Skeletal muscle satellite cell (primary cell): ENCODE results near the gene LONP2.

Experiments used
- H3K27me3 ChIP-seq: 2 replicates; pipeline ENCODE4 v1.7.0; 2013; ENCODE audit warnings: low read length; ENCODE audit not compliant: control insufficient read depth, insufficient read depth
- H3K36me3 ChIP-seq: 2 replicates; pipeline ENCODE4 v1.7.0; 2013; ENCODE audit warnings: mild to moderate bottlenecking, control low read depth, low read length; ENCODE audit not compliant: insufficient read depth
- H3K4me1 ChIP-seq: 2 replicates; pipeline ENCODE4 v1.7.0; 2013; ENCODE audit warnings: low read length; ENCODE audit not compliant: control insufficient read depth, insufficient read depth
- H3K4me2 ChIP-seq: 2 replicates; pipeline ENCODE4 v1.7.0; 2013; ENCODE audit warnings: mild to moderate bottlenecking, low read length
- H3K4me3 ChIP-seq: 2 replicates; pipeline ENCODE4 v1.7.0; 2013; ENCODE audit warnings: low read length
- H3K9ac ChIP-seq: 2 replicates; pipeline ENCODE4 v1.7.0; 2013; ENCODE audit warnings: mild to moderate bottlenecking, low read depth, low read length, moderate library complexity
- H3K9me3 ChIP-seq: replicated peaks from 2 replicates; pipeline ENCODE4 v1.7.0; 2013; ENCODE audit warnings: mild to moderate bottlenecking, control low read depth, low read length

The LONP2 gene

DNA sequence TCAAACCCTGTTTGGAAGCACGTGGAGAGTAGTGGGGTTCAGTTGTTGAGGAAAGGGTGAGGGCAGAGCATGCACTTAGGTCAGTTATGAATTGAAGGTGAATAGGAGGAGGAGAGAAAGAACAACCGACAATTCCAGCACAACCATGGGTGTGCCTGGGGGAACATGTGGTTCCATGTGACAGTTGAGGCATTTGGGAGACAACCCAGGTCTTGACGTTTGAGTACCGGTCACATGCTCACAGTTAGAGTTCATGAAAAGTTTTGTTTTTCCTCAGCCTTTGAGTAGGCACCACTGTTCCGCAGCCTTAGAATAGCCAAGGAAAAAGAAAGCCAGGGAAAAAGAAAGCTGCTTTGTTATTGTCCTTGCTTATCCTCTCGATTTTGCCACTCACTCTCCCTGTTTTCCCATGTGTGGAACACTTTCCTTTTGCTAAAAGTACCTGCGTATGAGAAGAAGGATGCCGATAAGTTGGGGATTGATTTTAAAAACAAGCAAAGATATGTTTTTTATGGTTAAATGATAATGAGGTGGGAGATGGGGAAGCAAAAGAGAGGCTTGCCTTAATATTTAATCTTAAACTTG lies 28.8 kb downstream of the LONP2 start:
- no peaks in the 10 kb centered on the region for H3K9me3 ChIP-seq
- peaks cover 33% of the 10 kb centered on the region for H3K36me3 ChIP-seq
- H3K4me1 ChIP-seq, result peaks cover 4% of the 10 kb centered on the region
- H3K4me2 ChIP-seq, result no peak overlapping the region
- no peak overlapping the region for H3K9ac ChIP-seq
- no peak overlapping the region for H3K4me3 ChIP-seq
- H3K27me3 ChIP-seq, result no peaks in the 10 kb centered on the region

GRCh38 chr16:48274476-48274875 lies 30.4 kb downstream of the LONP2 start:
- H3K36me3 ChIP-seq, result peaks cover 34% of the 10 kb centered on the region
- H3K4me1 ChIP-seq, result peaks cover 4% of the 10 kb centered on the region
- H3K4me3 ChIP-seq, result no peak overlapping the region
- H3K4me2 ChIP-seq, result no peak overlapping the region
- no peaks in the 10 kb centered on the region for H3K9me3 ChIP-seq
- no peak overlapping the region for H3K9ac ChIP-seq
- no peaks in the 10 kb centered on the region for H3K27me3 ChIP-seq

GRCh38 chr16:48276102-48276501 lies 32.0 kb downstream of the LONP2 start:
- H3K36me3 ChIP-seq, result peaks cover 34% of the 10 kb centered on the region
- H3K9me3 ChIP-seq, result no peaks in the 10 kb centered on the region
- H3K9ac ChIP-seq, result no peak overlapping the region
- H3K4me2 ChIP-seq, result no peak overlapping the region
- no peak overlapping the region for H3K4me3 ChIP-seq
- H3K4me1 ChIP-seq, result peaks cover 4% of the 10 kb centered on the region
- no peaks in the 10 kb centered on the region for H3K27me3 ChIP-seq

- Histone ChIP-seq H3K36me3 (peaks cover 27% of the 10 kb centered on the region), H3K9me3 (no peaks in the 10 kb centered on the region), H3K27me3 (no peaks in the 10 kb centered on the region), H3K4me1 (peaks cover 4% of the 10 kb centered on the region), H3K4me3 (no peak overlapping the region), H3K9ac (no peak overlapping the region), H3K4me2 (no peak overlapping the region)
Measured at GRCh38 chr16:48277158-48277557, 33.1 kb downstream of the LONP2 start.

GRCh38 chr16:48279199-48279598 lies 35.1 kb downstream of the LONP2 start:
- Histone ChIP-seq H3K36me3 (peaks cover 24% of the 10 kb centered on the region), H3K9me3 (no peaks in the 10 kb centered on the region)

GRCh38 chr16:48280546-48280945 lies 36.4 kb downstream of the LONP2 start:
- no peaks in the 10 kb centered on the region for H3K9me3 ChIP-seq

More at GRCh38 chr16:48279199-48279598, 35.1 kb downstream of the LONP2 start:
- Histone ChIP-seq H3K4me2 (no peak overlapping the region), H3K4me1 (peaks cover 4% of the 10 kb centered on the region), H3K27me3 (no peaks in the 10 kb centered on the region), H3K9ac (no peak overlapping the region), H3K4me3 (no peak overlapping the region)

DNA sequence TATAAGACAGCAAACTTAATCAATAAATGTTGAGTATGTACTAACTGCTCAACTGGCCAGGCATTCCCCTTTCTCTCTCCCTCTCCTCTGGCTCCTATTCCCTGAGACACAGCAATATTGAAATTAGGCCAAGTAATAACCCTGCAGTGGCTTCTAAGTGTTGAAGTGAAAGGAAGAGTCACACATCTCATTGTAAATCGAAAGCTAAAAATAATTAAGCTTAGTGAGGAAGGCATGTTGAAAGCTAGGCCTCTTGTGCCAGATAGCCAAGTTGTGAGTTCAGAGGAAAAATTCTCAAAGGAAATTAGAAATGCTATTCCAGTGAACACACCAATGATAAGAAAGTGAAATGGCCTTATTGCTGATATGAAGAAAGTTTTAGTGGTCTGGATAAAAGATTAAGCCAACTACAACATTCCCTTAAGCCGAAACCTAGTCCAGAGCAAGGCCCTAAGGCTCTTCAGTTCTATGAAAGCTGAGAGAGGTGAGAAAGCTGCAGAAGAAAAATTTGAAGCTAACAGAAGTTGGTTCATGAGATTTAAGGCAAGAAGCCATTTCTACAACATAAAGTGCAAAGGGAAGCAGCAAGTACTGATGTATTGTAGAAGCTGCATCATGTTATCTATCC lies 38.6 kb downstream of the LONP2 start:
- Histone ChIP-seq H3K4me3 (no peak overlapping the region), H3K27me3 (no peaks in the 10 kb centered on the region), H3K4me1 (no peaks in the 10 kb centered on the region), H3K9ac (no peak overlapping the region), H3K4me2 (no peak overlapping the region), H3K9me3 (no peaks in the 10 kb centered on the region), H3K36me3 (peaks cover 35% of the 10 kb centered on the region)

More at GRCh38 chr16:48280546-48280945, 36.4 kb downstream of the LONP2 start:
- H3K9ac ChIP-seq, result no peak overlapping the region
- H3K27me3 ChIP-seq, result no peaks in the 10 kb centered on the region
- no peak overlapping the region for H3K4me3 ChIP-seq
- peaks cover 23% of the 10 kb centered on the region for H3K36me3 ChIP-seq
- H3K4me2 ChIP-seq, result no peak overlapping the region
- peaks cover 4% of the 10 kb centered on the region for H3K4me1 ChIP-seq

GRCh38 chr16:48284772-48285409 lies 40.8 kb downstream of the LONP2 start:
- Histone ChIP-seq H3K4me3 (no peak overlapping the region), H3K4me2 (no peak overlapping the region), H3K36me3 (peaks cover 36% of the 10 kb centered on the region), H3K9me3 (no peaks in the 10 kb centered on the region), H3K9ac (no peak overlapping the region), H3K4me1 (no peaks in the 10 kb centered on the region), H3K27me3 (no peaks in the 10 kb centered on the region)

DNA sequence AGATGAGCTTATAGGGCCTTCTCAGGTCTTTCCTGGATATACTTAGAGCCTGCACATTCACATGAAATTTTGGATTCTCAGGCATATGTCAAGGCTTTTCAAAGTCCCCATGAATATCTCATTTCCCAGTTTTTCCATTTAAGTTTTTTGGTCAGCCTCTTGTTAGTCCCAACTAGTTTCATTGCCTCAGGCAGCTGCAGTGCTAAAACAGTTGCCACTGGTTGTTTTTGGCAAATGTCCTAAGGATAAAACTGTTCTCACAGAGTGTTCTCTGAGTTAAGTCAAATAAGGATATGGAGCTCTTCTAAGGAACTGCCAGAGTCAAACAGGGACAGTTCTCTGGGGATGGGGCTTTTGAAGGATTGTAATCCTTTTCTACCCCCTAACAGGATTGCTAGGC lies 43.1 kb downstream of the LONP2 start:
- Histone ChIP-seq H3K36me3 (peaks cover 40% of the 10 kb centered on the region), H3K9ac (no peak overlapping the region), H3K4me2 (no peak overlapping the region), H3K27me3 (no peaks in the 10 kb centered on the region), H3K4me1 (peaks cover 4% of the 10 kb centered on the region), H3K4me3 (no peak overlapping the region), H3K9me3 (no peaks in the 10 kb centered on the region)

DNA sequence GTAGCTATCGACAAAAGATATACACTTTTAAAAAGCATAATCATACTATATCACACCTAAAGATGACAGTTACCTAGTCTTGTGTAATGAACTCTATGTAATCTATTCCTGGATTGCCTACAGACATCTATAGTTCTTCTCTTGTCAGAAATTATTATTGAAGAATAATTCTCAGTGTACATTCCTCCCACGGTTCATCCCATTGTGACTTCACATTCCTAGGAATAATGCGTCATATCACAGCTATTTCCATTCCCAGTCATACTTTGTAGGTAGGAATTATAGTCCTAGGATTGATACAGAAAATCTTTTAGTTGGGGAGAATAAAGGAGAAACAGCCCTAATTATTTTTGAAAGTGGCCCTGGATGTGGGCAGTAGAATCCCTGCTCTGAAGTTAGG lies 47.2 kb downstream of the LONP2 start:
- Histone ChIP-seq H3K4me2 (no peak overlapping the region), H3K9me3 (no peaks in the 10 kb centered on the region), H3K36me3 (peaks cover 45% of the 10 kb centered on the region), H3K27me3 (no peaks in the 10 kb centered on the region), H3K4me3 (no peak overlapping the region), H3K9ac (no peak overlapping the region), H3K4me1 (peaks cover 4% of the 10 kb centered on the region)

GRCh38 chr16:48291754-48292153 lies 47.7 kb downstream of the LONP2 start:
- no peak overlapping the region for H3K4me2 ChIP-seq
- H3K9ac ChIP-seq, result no peak overlapping the region
- H3K4me3 ChIP-seq, result no peak overlapping the region

GRCh38 chr16:48292452-48292851 lies 48.4 kb downstream of the LONP2 start:
- Histone ChIP-seq H3K4me1 (peaks cover 4% of the 10 kb centered on the region), H3K36me3 (peaks cover 42% of the 10 kb centered on the region), H3K27me3 (no peaks in the 10 kb centered on the region)

More at GRCh38 chr16:48291754-48292153, 47.7 kb downstream of the LONP2 start:
- H3K9me3 ChIP-seq, result no peaks in the 10 kb centered on the region
- H3K36me3 ChIP-seq, result peaks cover 42% of the 10 kb centered on the region
- H3K27me3 ChIP-seq, result no peaks in the 10 kb centered on the region
- peaks cover 4% of the 10 kb centered on the region for H3K4me1 ChIP-seq

More at GRCh38 chr16:48292452-48292851, 48.4 kb downstream of the LONP2 start:
- Histone ChIP-seq H3K4me3 (no peak overlapping the region), H3K9me3 (no peaks in the 10 kb centered on the region), H3K9ac (no peak overlapping the region), H3K4me2 (no peak overlapping the region)
